Endometrial microvascular endothelial cells (primary cell): Measurements from ENCODE around the gene MED15. TPM values are rescaled to one million over a fixed set of nuclear protein-coding genes. Genes with fewer than 3 reads are reported as not detected.
"Not testable (repeated sequence)": the region's sequence is repeated elsewhere in the genome, so short reads cannot be mapped to it uniquely, and the experiment has no call there.

ENCODE experiments used
- in situ Hi-C: cut with HindIII; loops from 2 replicates; pipeline ENCODE4 v1.10.0; 2017; ENCODE audit warnings: low sequenced_read_pairs, low pct_unique_long_range_greater_than_20kb; ENCODE audit errors: inconsistent ontology term
- total RNA-seq: library from RNA; depleted of rRNA; stranded (reverse); fragments of >200 nt; gene quantifications from one replicate; pipeline ENCODE4 v1.2.3, GENCODE V29; 2015; ENCODE audit errors: inconsistent ontology term

The MED15 gene
- total RNA-seq, result 48.4 TPM

- in situ Hi-C loops, result no loop called here
Measured at GRCh38 chr22:20507253-20508066, at the start of gene MED15. Gene MED15 (plus strand): TSS chr22:20507610. CDS start chr22:20507679, 69 bp downstream.

- in situ Hi-C loops, result no loop called here
Measured at GRCh38 chr22:20458530-20459151, 48.8 kb upstream of the MED15 start.

- in situ Hi-C loops, result no loop called here
Measured at GRCh38 chr22:20459152-20459542, 48.3 kb upstream of the MED15 start.

- in situ Hi-C loops, result no loop called here
Measured at GRCh38 chr22:20459862-20460261, 47.5 kb upstream of the MED15 start.

- in situ Hi-C loops, result no loop called here
Measured at GRCh38 chr22:20463324-20464095, 43.9 kb upstream of the MED15 start.

DNA sequence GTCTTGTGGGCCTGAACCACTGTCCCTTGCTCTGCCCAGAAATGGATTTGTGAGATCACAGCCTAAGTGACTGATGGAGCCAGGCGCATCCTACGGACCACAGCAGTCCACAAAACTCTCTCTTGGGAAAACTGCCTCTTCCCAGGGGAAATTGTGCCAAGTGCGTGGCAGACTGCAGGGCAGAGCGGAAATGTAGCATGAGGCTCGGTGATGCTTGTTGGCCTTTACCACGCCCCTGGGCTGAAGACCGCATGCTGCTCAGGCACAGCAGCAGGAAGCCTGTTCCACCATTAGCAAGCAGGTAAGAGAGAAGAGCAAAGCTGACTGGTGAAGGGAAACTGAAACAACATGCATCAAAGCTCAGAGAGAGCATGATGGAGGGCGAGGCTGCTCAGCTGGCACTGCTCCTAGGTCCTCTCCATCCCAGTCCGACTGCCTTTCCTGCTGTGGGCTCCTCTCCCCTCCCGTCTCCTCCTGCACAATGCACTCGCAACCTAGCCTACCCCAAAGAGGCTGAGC, 43.3 kb upstream of the MED15 start:
- in situ Hi-C loops, result no loop called here

DNA sequence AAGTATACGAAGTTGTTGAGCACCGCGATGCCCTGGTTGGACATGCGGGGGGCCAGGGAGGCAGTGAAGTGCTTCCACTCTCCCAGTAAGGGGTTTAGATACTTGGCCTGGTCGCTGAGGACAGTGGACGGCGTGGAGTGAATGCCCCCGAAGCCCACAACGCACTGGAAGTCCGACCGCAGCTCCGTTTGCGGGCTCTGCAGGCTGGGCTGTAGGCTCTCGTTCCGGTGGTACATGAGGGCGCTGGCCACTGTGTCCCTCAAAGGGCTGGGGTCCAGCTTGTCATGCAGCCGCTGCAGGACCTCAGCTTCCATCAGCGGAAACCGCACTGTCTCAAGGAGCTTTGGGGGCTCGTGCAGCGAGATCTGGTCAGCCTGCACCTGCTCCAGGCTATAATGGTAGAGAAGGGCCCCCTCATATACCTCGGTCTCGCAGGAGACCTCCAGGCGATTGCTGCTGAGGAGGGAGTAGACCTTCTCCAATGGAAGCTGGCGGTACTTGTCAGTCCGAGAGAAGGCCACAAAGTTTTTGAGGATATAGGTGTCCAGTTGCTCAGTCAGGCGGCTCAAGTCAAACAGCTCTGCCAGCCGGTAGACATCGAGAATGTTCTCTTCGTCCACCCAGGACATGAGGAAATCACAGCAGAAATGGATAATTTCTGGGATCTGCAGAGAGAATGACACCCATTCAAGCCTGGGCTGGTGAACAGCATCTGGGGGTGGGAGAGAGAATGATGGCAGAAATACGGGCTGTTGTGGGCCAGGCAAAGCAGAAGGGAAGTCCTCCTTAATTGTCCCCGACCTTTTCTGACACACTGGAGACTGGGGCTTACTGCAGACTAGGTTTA, 42.3 kb upstream of the MED15 start:
- in situ Hi-C loops, result no loop called here

DNA sequence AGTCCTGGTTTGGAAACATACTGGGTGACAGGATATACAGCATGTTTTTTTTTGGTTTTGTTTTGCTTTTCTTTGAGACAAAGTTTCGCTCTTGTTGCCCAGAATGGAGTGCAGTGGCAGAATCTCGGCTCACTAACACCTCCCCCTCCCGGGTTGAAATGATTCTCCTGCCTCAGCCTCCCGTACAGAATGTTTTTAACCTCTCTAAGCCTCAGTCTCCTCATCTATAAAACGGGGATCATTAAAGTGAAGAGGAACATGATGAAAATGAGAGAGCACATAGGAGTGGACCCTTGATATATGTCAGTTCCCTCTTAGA, 41.7 kb upstream of the MED15 start:
- in situ Hi-C loops, result no loop called here

GRCh38 chr22:20466659-20467379, 40.6 kb upstream of the MED15 start:
- in situ Hi-C loops, result no loop called here

DNA sequence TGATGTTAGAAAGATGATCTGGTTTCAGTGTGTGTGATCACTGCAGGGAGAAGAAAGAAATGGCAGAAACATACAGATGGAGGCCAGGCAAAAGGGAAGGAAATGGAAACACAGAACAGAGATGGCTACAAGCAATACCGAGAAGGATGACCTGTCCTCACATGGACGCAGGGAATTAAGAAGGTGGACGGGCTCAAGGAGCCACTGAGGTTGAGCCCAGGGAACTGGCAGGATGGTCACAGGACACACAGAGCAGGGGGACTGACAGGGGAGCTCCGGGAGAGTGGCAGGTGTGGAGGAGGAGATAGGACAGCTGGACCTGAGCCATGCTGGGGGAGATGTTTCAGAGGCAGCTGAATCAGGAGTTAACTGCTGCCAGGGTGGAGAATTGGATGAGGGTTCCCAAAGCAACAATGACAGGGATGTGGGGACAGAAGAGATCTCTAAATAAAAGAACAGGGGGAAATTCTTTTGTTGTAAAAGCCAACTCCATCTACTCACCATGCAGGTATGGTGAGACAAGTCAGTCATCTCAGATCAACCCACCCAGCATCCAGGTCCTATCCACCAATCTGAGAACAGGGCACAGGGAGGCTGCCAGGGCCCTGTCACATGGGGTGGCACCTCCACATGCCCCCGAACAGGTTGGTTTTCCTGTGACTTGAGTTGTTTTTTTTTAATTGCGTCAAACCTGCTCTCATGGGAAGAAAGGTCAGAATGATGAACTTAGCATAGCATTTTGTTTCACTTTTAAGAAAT, 38.1 kb upstream of the MED15 start:
- in situ Hi-C loops, result no loop called here

GRCh38 chr22:20470525-20470924, 36.9 kb upstream of the MED15 start:
- in situ Hi-C loops, result not testable (repeated sequence)

DNA sequence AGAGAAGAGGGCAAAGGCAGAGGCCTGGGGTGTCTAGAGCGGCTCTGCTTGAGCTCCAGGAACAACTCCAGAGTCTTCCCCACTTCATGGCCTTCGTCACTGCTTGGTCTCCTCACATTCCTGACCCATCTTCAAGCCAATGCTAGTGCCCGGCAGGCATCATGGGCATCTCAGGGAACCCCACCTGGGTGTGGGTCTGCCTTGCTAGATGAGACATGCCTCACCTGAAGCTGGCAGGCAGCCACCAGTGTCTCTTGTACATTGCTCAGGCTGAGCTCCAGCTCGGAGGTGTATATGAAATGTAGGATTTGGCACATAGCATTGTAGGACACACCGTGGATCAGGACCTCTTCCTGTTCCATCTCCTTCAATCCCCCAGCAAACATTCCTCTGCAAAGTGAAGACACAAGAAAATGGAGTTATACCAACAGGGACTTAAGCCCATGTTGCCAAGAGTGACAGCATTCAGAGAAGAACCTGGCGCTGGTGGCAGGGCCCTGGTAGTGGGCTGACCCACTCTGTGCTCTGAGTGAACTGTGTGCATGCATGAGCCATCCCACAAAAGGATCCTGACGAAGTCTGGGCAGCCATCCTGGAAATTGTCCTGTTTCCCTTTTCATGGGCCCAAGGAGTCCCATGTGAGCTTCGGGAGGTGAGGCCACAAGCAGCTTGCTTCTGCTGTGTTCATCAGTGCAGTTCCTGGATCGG, 36.1 kb upstream of the MED15 start:
- in situ Hi-C loops, result no loop called here

- in situ Hi-C loops, result no loop called here
Measured at GRCh38 chr22:20472629-20473442, 34.6 kb upstream of the MED15 start.

- in situ Hi-C loops, result no loop called here
Measured at GRCh38 chr22:20475115-20475436, 32.3 kb upstream of the MED15 start.

DNA sequence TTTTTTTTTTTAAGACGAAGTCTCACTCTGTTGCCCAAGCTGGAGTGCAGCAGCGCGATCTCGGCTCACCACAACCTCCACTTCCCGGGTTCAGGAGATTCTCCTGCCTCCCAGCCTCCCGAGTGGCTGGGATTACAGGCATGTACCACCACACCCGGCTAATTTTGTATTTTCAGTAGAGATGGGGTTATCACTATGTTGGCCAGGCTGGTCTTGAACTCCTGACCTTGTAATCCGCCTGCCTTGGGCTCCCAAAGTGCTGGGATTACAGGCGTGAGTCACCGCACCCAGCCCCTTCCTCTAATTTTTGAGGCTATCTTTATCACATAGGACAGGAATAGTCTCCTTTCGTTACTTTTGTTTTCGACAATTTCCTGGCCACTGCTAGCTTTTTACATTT, 31.8 kb upstream of the MED15 start:
- in situ Hi-C loops, result not testable (repeated sequence)

DNA sequence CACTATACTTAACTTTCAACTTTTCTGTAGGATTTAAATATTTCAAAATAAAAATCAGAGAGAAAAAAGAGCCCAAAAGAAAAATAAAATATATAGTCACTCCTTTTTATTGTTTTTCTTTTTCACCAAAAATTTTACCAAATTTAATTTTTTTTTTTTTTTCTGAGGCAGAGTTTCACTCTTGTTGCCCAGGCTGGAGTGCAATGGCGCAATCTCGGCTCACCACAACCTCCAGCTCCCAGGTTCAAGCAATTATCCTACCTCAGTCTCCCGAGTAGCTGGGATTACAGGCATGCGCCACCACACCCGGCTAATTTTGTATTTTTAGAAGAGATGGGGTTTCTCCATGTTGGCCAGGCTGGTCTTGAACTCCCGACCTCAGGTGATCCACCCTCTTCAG, 29.4 kb upstream of the MED15 start:
- in situ Hi-C loops, result not testable (repeated sequence)
